Measurements from ENCODE around the gene TECR.
"Not testable (repeated sequence)": the region's sequence is repeated elsewhere in the genome, so short reads cannot be mapped to it uniquely, and the experiment has no call there.

Gene TECR

GRCh38 chr19:14496029-14496833, 33.2 kb upstream of the TECR start, which contains the start of gene GIPC1:
Gene GIPC1 (minus strand): TSS chr19:14496127. CDS start chr19:14482976, 13,151 bp downstream.
- no peaks in the 10 kb centered on the region for H3K9me3 ChIP-seq (ENCODE audit: control insufficient read depth, insufficient read depth, low read depth, low read length)
- no peak within 1 kb of the TSS for H3K27ac ChIP-seq (ENCODE audit: low read depth, low read length)
- peak within 1 kb of the TSS; percentile 74 for H3K4me3 ChIP-seq (ENCODE audit: low read depth, low read length)
- peak within 1 kb of the TSS; percentile 44 for H3K9ac ChIP-seq (ENCODE audit: low read length)
- H3K4me1 ChIP-seq (ENCODE audit: control insufficient read depth, insufficient read depth, low read length), result peaks cover 12% of the 10 kb centered on the region
- no peaks in the 10 kb centered on the region for H3K27me3 ChIP-seq (ENCODE audit: control insufficient read depth, insufficient read depth, low read length)
- peaks cover 10% of the 10 kb centered on the region for H3K36me3 ChIP-seq (ENCODE audit: control insufficient read depth, insufficient read depth, low read length)

GRCh38 chr19:14496834-14497227, 32.6 kb upstream of the TECR start:
- Histone ChIP-seq H3K4me3 (ENCODE audit: low read depth, low read length) (peak overlapping the region; percentile 13), H3K36me3 (ENCODE audit: control insufficient read depth, insufficient read depth, low read length) (peaks cover 6% of the 10 kb centered on the region), H3K27me3 (ENCODE audit: control insufficient read depth, insufficient read depth, low read length) (no peaks in the 10 kb centered on the region), H3K9ac (ENCODE audit: low read length) (no peak overlapping the region), H3K4me1 (ENCODE audit: control insufficient read depth, insufficient read depth, low read length) (peaks cover 12% of the 10 kb centered on the region), H3K9me3 (ENCODE audit: control insufficient read depth, insufficient read depth, low read depth, low read length) (no peaks in the 10 kb centered on the region), H3K27ac (ENCODE audit: low read depth, low read length) (no peak overlapping the region)

- H3K4me1 ChIP-seq (ENCODE audit: control insufficient read depth, insufficient read depth, low read length), result peaks cover 12% of the 10 kb centered on the region
- no peaks in the 10 kb centered on the region for H3K27me3 ChIP-seq (ENCODE audit: control insufficient read depth, insufficient read depth, low read length)
- H3K36me3 ChIP-seq (ENCODE audit: control insufficient read depth, insufficient read depth, low read length), result peaks cover 5% of the 10 kb centered on the region
- H3K27ac ChIP-seq (ENCODE audit: low read depth, low read length), result no peak overlapping the region
- no peaks in the 10 kb centered on the region for H3K9me3 ChIP-seq (ENCODE audit: control insufficient read depth, insufficient read depth, low read depth, low read length)
- H3K4me3 ChIP-seq (ENCODE audit: low read depth, low read length), result no peak overlapping the region
- H3K9ac ChIP-seq (ENCODE audit: low read length), result no peak overlapping the region
Measured at GRCh38 chr19:14497228-14497921, 32.0 kb upstream of the TECR start.

GRCh38 chr19:14502334-14503092, 26.9 kb upstream of the TECR start:
- no peaks in the 10 kb centered on the region for H3K36me3 ChIP-seq (ENCODE audit: control insufficient read depth, insufficient read depth, low read length)

GRCh38 chr19:14503285-14503684, 26.1 kb upstream of the TECR start:
- Histone ChIP-seq H3K4me1 (ENCODE audit: control insufficient read depth, insufficient read depth, low read length) (peaks cover 4% of the 10 kb centered on the region; the same call in 1 of the 2 replicates), H3K27me3 (ENCODE audit: control insufficient read depth, insufficient read depth, low read length) (no peaks in the 10 kb centered on the region), H3K4me3 (ENCODE audit: low read depth, low read length) (no peak overlapping the region), H3K36me3 (ENCODE audit: control insufficient read depth, insufficient read depth, low read length) (no peaks in the 10 kb centered on the region), H3K9me3 (ENCODE audit: control insufficient read depth, insufficient read depth, low read depth, low read length) (no peaks in the 10 kb centered on the region), H3K9ac (ENCODE audit: low read length) (no peak overlapping the region), H3K27ac (ENCODE audit: low read depth, low read length) (no peak overlapping the region)

More at GRCh38 chr19:14502334-14503092, 26.9 kb upstream of the TECR start:
- H3K4me3 ChIP-seq (ENCODE audit: low read depth, low read length), result no peak overlapping the region
- peak overlapping the region; percentile 24 for H3K9ac ChIP-seq (ENCODE audit: low read length)
- peaks cover 5% of the 10 kb centered on the region for H3K4me1 ChIP-seq (ENCODE audit: control insufficient read depth, insufficient read depth, low read length)
- no peaks in the 10 kb centered on the region for H3K9me3 ChIP-seq (ENCODE audit: control insufficient read depth, insufficient read depth, low read depth, low read length)
- no peak overlapping the region for H3K27ac ChIP-seq (ENCODE audit: low read depth, low read length)
- H3K27me3 ChIP-seq (ENCODE audit: control insufficient read depth, insufficient read depth, low read length), result no peaks in the 10 kb centered on the region

- H3K27ac ChIP-seq (ENCODE audit: low read depth, low read length); H3K9ac ChIP-seq (ENCODE audit: low read length); H3K9me3 ChIP-seq (ENCODE audit: control insufficient read depth, insufficient read depth, low read depth, low read length); H3K36me3 ChIP-seq (ENCODE audit: control insufficient read depth, insufficient read depth, low read length); H3K4me3 ChIP-seq (ENCODE audit: low read depth, low read length); H3K27me3 ChIP-seq (ENCODE audit: control insufficient read depth, insufficient read depth, low read length); H3K4me1 ChIP-seq (ENCODE audit: control insufficient read depth, insufficient read depth, low read length): not testable (repeated sequence)
Measured at GRCh38 chr19:14504575-14504974, 24.8 kb upstream of the TECR start.

- peak overlapping the region; percentile 19 for H3K9ac ChIP-seq (ENCODE audit: low read length)
- no peak overlapping the region for H3K4me3 ChIP-seq (ENCODE audit: low read depth, low read length)
Measured at GRCh38 chr19:14505488-14506239, 23.7 kb upstream of the TECR start.

GRCh38 chr19:14507704-14508542, 21.5 kb upstream of the TECR start:
- peaks cover 4% of the 10 kb centered on the region; the same call in 1 of the 2 replicates for H3K4me1 ChIP-seq (ENCODE audit: control insufficient read depth, insufficient read depth, low read length)
- no peak overlapping the region for H3K9ac ChIP-seq (ENCODE audit: low read length)
- H3K9me3 ChIP-seq (ENCODE audit: control insufficient read depth, insufficient read depth, low read depth, low read length), result no peaks in the 10 kb centered on the region
- H3K4me3 ChIP-seq (ENCODE audit: low read depth, low read length), result no peak overlapping the region
- H3K36me3 ChIP-seq (ENCODE audit: control insufficient read depth, insufficient read depth, low read length), result no peaks in the 10 kb centered on the region
- no peak overlapping the region for H3K27ac ChIP-seq (ENCODE audit: low read depth, low read length)
- no peaks in the 10 kb centered on the region for H3K27me3 ChIP-seq (ENCODE audit: control insufficient read depth, insufficient read depth, low read length)

More at GRCh38 chr19:14505488-14506239, 23.7 kb upstream of the TECR start:
- Histone ChIP-seq H3K4me1 (ENCODE audit: control insufficient read depth, insufficient read depth, low read length) (peaks cover 4% of the 10 kb centered on the region; the same call in 1 of the 2 replicates), H3K9me3 (ENCODE audit: control insufficient read depth, insufficient read depth, low read depth, low read length) (no peaks in the 10 kb centered on the region), H3K36me3 (ENCODE audit: control insufficient read depth, insufficient read depth, low read length) (no peaks in the 10 kb centered on the region), H3K27me3 (ENCODE audit: control insufficient read depth, insufficient read depth, low read length) (no peaks in the 10 kb centered on the region), H3K27ac (ENCODE audit: low read depth, low read length) (no peak overlapping the region)

GRCh38 chr19:14510311-14511228, 18.8 kb upstream of the TECR start:
- H3K9ac ChIP-seq (ENCODE audit: low read length), result no peak overlapping the region
- H3K4me3 ChIP-seq (ENCODE audit: low read depth, low read length), result no peak overlapping the region
- H3K9me3 ChIP-seq (ENCODE audit: control insufficient read depth, insufficient read depth, low read depth, low read length), result no peaks in the 10 kb centered on the region
- peaks cover 16% of the 10 kb centered on the region for H3K36me3 ChIP-seq (ENCODE audit: control insufficient read depth, insufficient read depth, low read length)
- no peaks in the 10 kb centered on the region for H3K27me3 ChIP-seq (ENCODE audit: control insufficient read depth, insufficient read depth, low read length)
- no peak overlapping the region for H3K27ac ChIP-seq (ENCODE audit: low read depth, low read length)
- peaks cover 3% of the 10 kb centered on the region; the same call in 1 of the 2 replicates for H3K4me1 ChIP-seq (ENCODE audit: control insufficient read depth, insufficient read depth, low read length)

All from HUES6 (cell line).